PC-9 (cell line): ENCODE results near the gene KRTAP5-1. TPM values are rescaled to one million over a fixed set of nuclear protein-coding genes. Genes with fewer than 3 reads are reported as not detected.

Experiments used
- BruUV-seq: library from RNA; stranded (reverse); fragments of 400-500 nt; replicated peaks from 2 replicates; lab custom pipeline; 2021; lab: Mats Ljungman, UMichigan
- CTCF ChIA-PET: fragments of 300-600 bp; sonication (Branson Sonifier 250); formaldehyde crosslinking; loops from one replicate; lab custom pipeline; 2022; ENCODE audit warnings: antibody characterized with exemption; lab: Charles Lee
- POLR2A ChIA-PET: fragments of 300-600 bp; sonication (Branson Sonifier 250); formaldehyde crosslinking; loops from one replicate; lab custom pipeline; 2022; ENCODE audit warnings: antibody characterized with exemption; ENCODE audit not compliant: unreplicated experiment; lab: Charles Lee
- DNase-seq, 2 experiments: peaks; one replicate each; pipeline versions ENCODE4 v3.0.0 to v3.0.0-alpha.2; 2015 to 2022; ENCODE audit warnings: mixed read lengths in 1 of 2
- H2AFZ ChIP-seq: fragments of 200-600 bp; sonication (generic); 2 replicates; pipeline ENCODE4 v1.8.1; 2017; ENCODE audit warnings: antibody characterized with exemption
- H3F3A ChIP-seq: fragments of 200-600 bp; sonication (generic); 2 replicates; pipeline ENCODE4 v1.8.1; 2017; ENCODE audit warnings: antibody characterized with exemption, mild to moderate bottlenecking, low read depth; ENCODE audit not compliant: insufficient read depth
- H3K27ac ChIP-seq: fragments of 200-600 bp; sonication (generic); 2 replicates; pipeline ENCODE4 v1.6.1; 2016; ENCODE audit warnings: mixed run types
- H3K27me3 ChIP-seq: fragments of 200-600 bp; sonication (generic); 2 replicates; pipeline ENCODE4 v1.6.1; 2016; ENCODE audit warnings: low read depth, mixed run types; ENCODE audit not compliant: insufficient read depth
- H3K36me3 ChIP-seq: fragments of 200-600 bp; sonication (generic); 2 replicates; pipeline ENCODE4 v1.6.1; 2016; ENCODE audit warnings: low read depth, mixed run types
- H3K4me1 ChIP-seq: fragments of 200-600 bp; sonication (generic); replicated peaks from 2 replicates; pipeline ENCODE4 v1.6.1; 2016; ENCODE audit warnings: mixed run types; ENCODE audit not compliant: insufficient read depth
- H3K4me2 ChIP-seq: fragments of 200-600 bp; sonication (generic); 2 replicates; pipeline ENCODE4 v1.6.1; 2017; ENCODE audit warnings: mixed run types
- H3K4me3 ChIP-seq: fragments of 200-600 bp; sonication (generic); 2 replicates; pipeline ENCODE4 v1.6.1; 2016; ENCODE audit warnings: mixed run types
- H3K79me2 ChIP-seq: fragments of 200-600 bp; sonication (generic); 2 replicates; pipeline ENCODE4 v1.6.1; 2017; ENCODE audit warnings: low read depth, mixed run types
- H3K9me2 ChIP-seq: fragments of 200-600 bp; sonication (generic); 2 replicates; pipeline ENCODE4 v1.8.1; 2017; ENCODE audit warnings: mild to moderate bottlenecking; ENCODE audit not compliant: insufficient read depth
- H3K9me3 ChIP-seq: fragments of 200-600 bp; sonication (generic); 2 replicates; pipeline ENCODE4 v1.8.1; 2016; ENCODE audit warnings: low read depth; ENCODE audit not compliant: insufficient read depth
- H4K20me1 ChIP-seq: fragments of 200-600 bp; sonication (generic); 2 replicates; pipeline ENCODE4 v1.8.1; 2017; ENCODE audit not compliant: insufficient read depth
- EZH2 ChIP-seq: fragments of 200-600 bp; sonication (generic); IDR thresholded peaks from 2 replicates; pipeline ENCODE4 v1.8.0; 2017; ENCODE audit warnings: antibody characterized with exemption, low read depth
- intact Hi-C: fragments of 100-400 bp; cut with micrococcal nuclease; formaldehyde crosslinking; loops from one replicate; pipeline ENCODE4 v1.10.0; 2022; ENCODE audit not compliant: unreplicated experiment
- total RNA-seq: library from RNA; stranded (reverse); gene quantifications from 2 replicates; pipeline ENCODE4 v1.2.3, GENCODE V29; 2021
- TF ChIP-seq, protein P1 (sequence below): fragments of 200-600 bp; sonication (generic); conservative IDR thresholded peaks from 2 replicates; pipeline ENCODE4 v1.6.1; 2017; ENCODE audit warnings: mixed run types, antibody characterized with exemption, mild to moderate bottlenecking, moderate library complexity

KRTAP5-1 gene
- total RNA-seq, 1 experiment from 2014 or later, result not detected

DNA sequence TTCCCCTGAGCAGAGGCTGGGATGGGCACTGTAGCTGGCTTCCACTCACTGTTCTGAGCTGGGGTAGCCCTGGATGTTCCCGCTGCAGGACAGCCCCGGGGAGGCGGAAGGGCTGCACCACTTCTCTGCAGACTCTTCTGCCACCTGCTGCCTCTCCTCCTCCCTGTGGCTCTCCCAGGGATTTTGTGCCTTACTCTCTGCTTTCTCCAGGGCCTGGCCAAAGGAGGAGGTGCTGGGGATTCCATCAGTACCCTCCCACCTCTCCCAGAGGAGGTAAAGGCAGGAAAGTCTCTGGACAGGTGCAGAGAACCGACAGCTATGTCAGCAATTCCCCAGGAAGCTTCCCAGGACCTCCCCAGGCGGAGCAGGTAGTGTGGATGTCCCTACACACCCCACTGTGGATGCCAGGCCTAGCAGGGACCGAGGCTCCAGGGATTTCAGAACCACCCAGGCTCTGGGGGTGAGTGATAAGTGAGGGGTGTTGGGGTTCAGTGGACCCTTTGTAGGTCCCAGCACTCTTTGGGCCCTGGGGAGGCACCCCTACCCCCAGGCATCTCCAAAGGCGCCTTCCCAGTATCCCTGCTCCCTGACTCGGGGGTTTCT is 24.3 kb downstream of the KRTAP5-1 start:
- H3K27me3 ChIP-seq, result no peaks in the 10 kb centered on the region

GRCh38 chr11:1560002-1560648 is 25.0 kb downstream of the KRTAP5-1 start:
- CTCF ChIA-PET, result interaction anchor here (0.5 to 1.0 kb wide), 2 partner anchors 15 to 273 kb away, joined by 3 to 4 read pairs; no protein-coding TSS in a partner anchor
- Histone ChIP-seq H3K9me3 (no peaks in the 10 kb centered on the region), H3K4me1 (peaks cover 22% of the 10 kb centered on the region), H2AFZ (no peak overlapping the region), H3K4me2 (no peak overlapping the region), H3K27ac (no peak overlapping the region), H3F3A (no peaks in the 10 kb centered on the region; the same call in 1 of the 2 replicates), H3K27me3 (no peaks in the 10 kb centered on the region), H3K9me2 (no peaks in the 10 kb centered on the region), H3K79me2 (no peaks in the 10 kb centered on the region), H3K36me3 (no peaks in the 10 kb centered on the region), H4K20me1 (no peaks in the 10 kb centered on the region), H3K4me3 (no peak overlapping the region)
- intact Hi-C loops, result no loop called here
- POLR2A ChIA-PET, result interaction anchor here (0.5 kb wide), 1 partner anchor 212 kb away, joined by 47 read pairs; no protein-coding TSS in a partner anchor
- TSS peak; percentile 43 for BruUV-seq
- TF ChIP-seq EZH2, result no peak
- TF ChIP-seq, protein P1, sequence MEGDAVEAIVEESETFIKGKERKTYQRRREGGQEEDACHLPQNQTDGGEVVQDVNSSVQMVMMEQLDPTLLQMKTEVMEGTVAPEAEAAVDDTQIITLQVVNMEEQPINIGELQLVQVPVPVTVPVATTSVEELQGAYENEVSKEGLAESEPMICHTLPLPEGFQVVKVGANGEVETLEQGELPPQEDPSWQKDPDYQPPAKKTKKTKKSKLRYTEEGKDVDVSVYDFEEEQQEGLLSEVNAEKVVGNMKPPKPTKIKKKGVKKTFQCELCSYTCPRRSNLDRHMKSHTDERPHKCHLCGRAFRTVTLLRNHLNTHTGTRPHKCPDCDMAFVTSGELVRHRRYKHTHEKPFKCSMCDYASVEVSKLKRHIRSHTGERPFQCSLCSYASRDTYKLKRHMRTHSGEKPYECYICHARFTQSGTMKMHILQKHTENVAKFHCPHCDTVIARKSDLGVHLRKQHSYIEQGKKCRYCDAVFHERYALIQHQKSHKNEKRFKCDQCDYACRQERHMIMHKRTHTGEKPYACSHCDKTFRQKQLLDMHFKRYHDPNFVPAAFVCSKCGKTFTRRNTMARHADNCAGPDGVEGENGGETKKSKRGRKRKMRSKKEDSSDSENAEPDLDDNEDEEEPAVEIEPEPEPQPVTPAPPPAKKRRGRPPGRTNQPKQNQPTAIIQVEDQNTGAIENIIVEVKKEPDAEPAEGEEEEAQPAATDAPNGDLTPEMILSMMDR, result no peak
- DNase-seq, result no peak

More for the DNA sequence above, 24.3 kb downstream of the KRTAP5-1 start:
- Histone ChIP-seq H3K9me3 (no peaks in the 10 kb centered on the region), H3K4me3 (no peak overlapping the region), H2AFZ (no peak overlapping the region), H4K20me1 (no peaks in the 10 kb centered on the region), H3K4me1 (peaks cover 22% of the 10 kb centered on the region), H3K4me2 (no peak overlapping the region), H3K9me2 (no peaks in the 10 kb centered on the region), H3K36me3 (no peaks in the 10 kb centered on the region), H3K27ac (no peak overlapping the region), H3F3A (no peaks in the 10 kb centered on the region; the same call in 1 of the 2 replicates), H3K79me2 (no peaks in the 10 kb centered on the region)
- DNase-seq, result no peak
- no TSS peak for BruUV-seq
- intact Hi-C loops, result no loop called here
- TF ChIP-seq, protein P1, result no peak
- TF ChIP-seq EZH2, result no peak
- ChIA-PET CTCF (interaction anchor here (1.0 kb wide), 1 partner anchor 14 kb away, joined by 4 read pairs; no protein-coding TSS in a partner anchor), POLR2A (no interaction called here)

DNA sequence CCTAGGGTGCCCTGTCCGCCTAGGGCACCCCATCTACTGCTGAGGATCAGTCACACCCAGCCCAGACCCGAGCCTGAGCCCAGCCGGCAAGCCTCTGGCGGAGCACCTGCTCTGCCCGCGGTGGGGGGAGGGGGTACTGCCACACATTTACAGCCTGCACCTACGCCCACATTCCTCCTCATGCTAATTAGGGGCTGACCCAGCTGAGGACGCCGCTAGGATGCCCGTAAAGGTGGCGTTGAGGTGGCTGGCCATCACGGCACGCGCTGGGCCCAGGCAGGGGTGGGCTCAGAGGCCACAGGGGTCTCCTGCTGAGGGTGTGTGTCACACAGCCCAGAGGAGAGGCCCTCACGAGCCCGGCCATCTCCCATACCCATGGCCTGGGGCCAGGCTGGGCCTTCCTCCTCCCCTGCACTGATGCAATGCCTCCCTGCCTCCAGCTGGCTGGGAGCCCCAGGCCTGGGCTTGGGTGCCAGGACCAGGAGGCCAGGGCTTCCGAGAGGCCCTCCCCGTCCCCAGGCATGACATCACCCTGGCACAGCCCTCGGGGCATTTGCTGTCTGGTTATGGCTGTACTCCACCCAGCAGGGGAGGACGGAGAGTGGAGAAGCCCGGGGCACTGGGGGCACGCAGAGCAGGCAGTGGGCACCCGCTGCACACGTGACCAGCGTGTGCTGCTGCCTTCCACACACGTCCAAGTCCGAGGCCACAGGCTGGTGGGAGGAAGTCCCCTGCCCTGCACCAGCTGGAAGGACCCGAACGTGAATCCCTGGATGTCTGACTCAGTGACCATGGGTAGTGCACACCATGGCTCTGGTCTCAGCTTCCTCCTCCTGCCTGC is 25.8 kb downstream of the KRTAP5-1 start:
- Histone ChIP-seq H3K36me3 (no peaks in the 10 kb centered on the region), H2AFZ (no peak overlapping the region; the same call in 1 of the 2 replicates), H3K79me2 (no peaks in the 10 kb centered on the region), H3K9me2 (no peaks in the 10 kb centered on the region), H3F3A (no peaks in the 10 kb centered on the region; the same call in 1 of the 2 replicates), H3K27me3 (no peaks in the 10 kb centered on the region), H4K20me1 (no peaks in the 10 kb centered on the region), H3K4me1 (peaks cover 29% of the 10 kb centered on the region), H3K4me3 (peak overlapping the region; percentile 50; the same call in 1 of the 2 replicates), H3K27ac (0 out of 2 replicates have a peak overlapping the region, but pooled peaks have one; percentile 14), H3K4me2 (peak overlapping the region; percentile 73), H3K9me3 (no peaks in the 10 kb centered on the region)
- ChIA-PET CTCF (interaction anchor here (0.5 kb wide), 1 partner anchor 273 kb away, joined by 3 read pairs; no protein-coding TSS in a partner anchor), POLR2A (interaction anchor here (0.5 to 0.6 kb wide), 4 partner anchors 13 to 763 kb away, joined by 3 to 47 read pairs (median 6); partner anchors contain the start of gene PNPLA2)
- peak; percentile 79 to 92 for DNase-seq
- no peak for TF ChIP-seq EZH2
- intact Hi-C loops, result no loop called here
- no TSS peak for BruUV-seq
